Measurements from ENCODE around the gene ARMC2. TPM values are rescaled to one million over a fixed set of nuclear protein-coding genes. Genes with fewer than 3 reads are reported as not detected.

The ARMC2 gene
- polyA plus RNA-seq, 1 of the 3 experiments (the other 2 are of a cell fraction), result 2.4 TPM

- DNase-seq, result no peak
- H3K4me3 ChIP-seq (ENCODE audit: low read depth in 2 of 2, low read length in 1 of 2), result no peak overlapping the region
- H4K20me1 ChIP-seq (ENCODE audit: insufficient read depth), result no peaks in the 10 kb centered on the region
- no peaks in the 10 kb centered on the region for H3K79me2 ChIP-seq (ENCODE audit: insufficient read depth)
- CTCF ChIA-PET, result interaction anchor here (1.2 kb wide), 1 partner anchor 18 kb away, joined by 3 read pairs; no protein-coding TSS in a partner anchor
- no peaks in the 10 kb centered on the region for H3F3A ChIP-seq (replicated peaks; ENCODE audit: insufficient read depth)
- TF ChIP-seq MAX (IDR thresholded peaks at IDR 0.05; ENCODE audit: low read depth), result no peak
- TF ChIP-seq SMC3 (IDR thresholded peaks at IDR 0.05; ENCODE audit: low read depth, low read length), result no peak
- no peak for TF ChIP-seq ELF1 (IDR thresholded peaks at IDR 0.05)
- no peak for TF ChIP-seq FOXJ3 (CRISPR knock-in tag; IDR thresholded peaks at IDR 0.05)
- no peak for TF ChIP-seq TEAD4 (IDR thresholded peaks at IDR 0.05; ENCODE audit: borderline replicate concordance, insufficient read depth)
- no peak for TF ChIP-seq PBX3 (IDR thresholded peaks at IDR 0.05)
- TF ChIP-seq RXRA (IDR thresholded peaks at IDR 0.05; ENCODE audit: borderline replicate concordance, low read depth), result no peak
- no peak for TF ChIP-seq USF2 (IDR thresholded peaks at IDR 0.05; ENCODE audit: borderline replicate concordance, low read depth, low read length)
- no peak for TF ChIP-seq GATA2 (CRISPR knock-in tag; IDR thresholded peaks at IDR 0.05)
- TF ChIP-seq POLR2AphosphoS5 (IDR thresholded peaks at IDR 0.05; ENCODE audit: low read depth, low read length), result no peak
- TF ChIP-seq IRF3 (IDR thresholded peaks at IDR 0.05; ENCODE audit: low read depth, low read length), result no peak
- TF ChIP-seq RFX5 (IDR thresholded peaks at IDR 0.05; ENCODE audit: low read length), result no peak
- no peak for TF ChIP-seq USF1 (IDR thresholded peaks at IDR 0.05; ENCODE audit: borderline replicate concordance, low read depth)
- no peak for TF ChIP-seq CTCF (IDR thresholded peaks at IDR 0.05)
- TF ChIP-seq REST (IDR thresholded peaks at IDR 0.05; ENCODE audit: low read depth, low read length), result no peak
- TF ChIP-seq MEF2A (IDR thresholded peaks at IDR 0.05; ENCODE audit: borderline replicate concordance, low read depth), result no peak
- WGBS (ENCODE audit: low lambda C conversion rate), result 41% methylated on average over 3 of the region's 3 CpGs
- H3K27me3 ChIP-seq (ENCODE audit: insufficient read depth), result no peaks in the 10 kb centered on the region
- H3K36me3 ChIP-seq (replicated peaks in 1 of 2; ENCODE audit: control insufficient read depth in 1 of 2, insufficient read depth in 2 of 2, low read length in 1 of 2), result no peaks in the 10 kb centered on the region
- no peaks in the 10 kb centered on the region for H3K4me1 ChIP-seq (ENCODE audit: control insufficient read depth in 1 of 2, insufficient read depth in 2 of 2, low read depth in 1 of 2, low read length in 1 of 2)
- H3K9me3 ChIP-seq, result peaks cover 3% of the 10 kb centered on the region; the same call in 1 of the 2 replicates
- H2AFZ ChIP-seq (ENCODE audit: low read depth), result no peak overlapping the region
- no peak overlapping the region for H3K9ac ChIP-seq
- no peak overlapping the region for H3K27ac ChIP-seq (ENCODE audit: low read depth in 2 of 2, low read length in 1 of 2)
- no peaks in the 10 kb centered on the region for H3K9me2 ChIP-seq
- POLR2A ChIA-PET, result no interaction called here
- H3K4me2 ChIP-seq, result no peak overlapping the region
Observed at GRCh38 chr6:108820006-108820405, 28.2 kb upstream of the ARMC2 start.
